Endothelial cell of umbilical vein (primary cell): Measurements from ENCODE around the gene MYO1H. TPM values are rescaled to one million over a fixed set of nuclear protein-coding genes. Genes with fewer than 3 reads are reported as not detected.

Source experiments
- BruUV-seq: library from RNA; stranded (reverse); fragments of 400-500 nt; replicated peaks from 2 replicates; lab custom pipeline; 2021; lab: Mats Ljungman, UMichigan
- CTCF ChIA-PET: fragments of 300-600, 350-600 bp; sonication (Branson Sonifier 250); formaldehyde crosslinking; loops from one replicate; lab custom pipeline; 2021; ENCODE audit warnings: antibody characterized with exemption, inconsistent platforms; lab: Charles Lee
- POLR2A ChIA-PET: fragments of 300-600, 350-600 bp; sonication (Branson Sonifier 250); formaldehyde crosslinking; loops from one replicate; lab custom pipeline; 2021; ENCODE audit warnings: antibody characterized with exemption, inconsistent platforms; lab: Charles Lee
- DNase-seq: peaks from one replicate; pipeline ENCODE4 v3.0.0-alpha.2; 2011; ENCODE audit warnings: low read depth, low spot score
- FAIRE-seq: peaks from 2 replicates; lab custom pipeline; 2011; peaks lifted over from hg19 to GRCh38; lab: Jason Lieb, UNC
- H2AFZ ChIP-seq: 2 replicates; pipeline ENCODE4 v1.6.0; 2012; ENCODE audit warnings: low read depth, low read length, control low read depth, inconsistent platforms
- H3K27ac ChIP-seq: 2 replicates; pipeline ENCODE4 v1.5.1; 2011; ENCODE audit warnings: low read depth, mild to moderate bottlenecking, control low read depth, low read length, moderate library complexity; ENCODE audit not compliant: insufficient read depth
- H3K27me3 ChIP-seq, 2 experiments: 2 replicates each; pipeline versions ENCODE4 v1.6.0 to v1.6.1; 2011; ENCODE audit warnings: low read length in 2 of 2, mixed read lengths in 1 of 2; ENCODE audit not compliant: control insufficient read depth in 2 of 2, insufficient read depth in 2 of 2
- H3K36me3 ChIP-seq, 2 experiments: 2 replicates in 1 of 2; 3 replicates in 1 of 2; pipeline ENCODE4 v1.5.1; 2011; ENCODE audit warnings: low read length in 2 of 2, mild to moderate bottlenecking in 1 of 2, moderate library complexity in 1 of 2; ENCODE audit not compliant: control insufficient read depth in 2 of 2, insufficient read depth in 2 of 2; ENCODE audit errors: extremely low read depth in 1 of 2
- H3K4me1 ChIP-seq: 3 replicates; pipeline ENCODE4 v1.5.1; 2011; ENCODE audit warnings: mild to moderate bottlenecking, low read length; ENCODE audit not compliant: control insufficient read depth, insufficient read depth; ENCODE audit errors: extremely low read depth
- H3K4me2 ChIP-seq: 2 replicates; pipeline ENCODE4 v1.6.1; 2011; ENCODE audit warnings: low read length, control low read depth, mixed read lengths; ENCODE audit not compliant: insufficient read depth
- H3K4me3 ChIP-seq, 3 experiments: fragments of 200-600 bp in 1 of 3; sonication (generic), shearing (Covaris generic) in 1 of 3; replicated peaks in 1 of 3; 2 replicates each; pipeline ENCODE4 v1.5.1; 2011 to 2016; ENCODE audit warnings: control low read depth in 3 of 3, low read length in 3 of 3, mild to moderate bottlenecking in 2 of 3, inconsistent platforms in 1 of 3, low read depth in 1 of 3, moderate library complexity in 1 of 3; ENCODE audit not compliant: insufficient read depth in 1 of 3
- H3K79me2 ChIP-seq: 2 replicates; pipeline ENCODE4 v1.6.0; 2012; ENCODE audit warnings: low read length, inconsistent platforms; ENCODE audit not compliant: control insufficient read depth, insufficient read depth
- H3K9ac ChIP-seq: replicated peaks from 2 replicates; pipeline ENCODE3; 2011; ENCODE audit warnings: low read length, control low read depth; ENCODE audit not compliant: insufficient read depth; ENCODE audit errors: extremely low read depth
- H3K9me1 ChIP-seq: replicated peaks from 3 replicates; pipeline ENCODE4 v1.6.0; 2011; ENCODE audit warnings: mild to moderate bottlenecking, low read length; ENCODE audit not compliant: control insufficient read depth, insufficient read depth; ENCODE audit errors: extremely low read depth
- H3K9me3 ChIP-seq: replicated peaks from 2 replicates; pipeline ENCODE4 v1.5.1; 2012; ENCODE audit warnings: low read length, inconsistent platforms; ENCODE audit not compliant: control insufficient read depth, insufficient read depth
- H4K20me1 ChIP-seq: replicated peaks from 2 replicates; pipeline ENCODE3; 2011; ENCODE audit warnings: mild to moderate bottlenecking, low read length; ENCODE audit not compliant: control insufficient read depth, insufficient read depth; ENCODE audit errors: extremely low read depth
- FOS ChIP-seq: IDR thresholded peaks from 2 replicates; pipeline ENCODE4 v1.6.1; 2011; ENCODE audit warnings: mild to moderate bottlenecking, low read length, moderate library complexity, borderline replicate concordance; ENCODE audit not compliant: insufficient read depth
- GATA2 ChIP-seq: IDR thresholded peaks from 2 replicates; pipeline ENCODE4 v1.7.0; 2011; ENCODE audit warnings: low read depth, mild to moderate bottlenecking, moderate library complexity, mixed read lengths, low read length; ENCODE audit not compliant: insufficient read length, insufficient read depth
- POLR2A ChIP-seq: IDR thresholded peaks from 2 replicates; pipeline ENCODE4 v1.6.1; 2012; ENCODE audit warnings: low read depth, mild to moderate bottlenecking, control low read depth, low read length
- POLR2AphosphoS5 ChIP-seq: IDR thresholded peaks from 2 replicates; pipeline ENCODE4 v1.6.1; 2012; ENCODE audit warnings: low read depth, mild to moderate bottlenecking, control low read depth, low read length, moderate library complexity; ENCODE audit not compliant: insufficient read depth
- dilution Hi-C: fragments of 300-500 bp; cut with MboI; formaldehyde crosslinking; loops from one replicate; pipeline ENCODE4 v1.15.0; 2019; ENCODE audit warnings: low sequenced_read_pairs; ENCODE audit not compliant: extremely low pct_ligation_motif_present
- intact Hi-C: fragments of 100-400 bp; cut with micrococcal nuclease; formaldehyde crosslinking; loops from one replicate; pipeline ENCODE4 v1.10.0; 2022
- polyA plus RNA-seq, 4 experiments: library from polyadenylated mRNA; depleted of rRNA in 3 of 4; stranded (reverse) in 3 of 4; unstranded in 1 of 4; fragments of >200 nt; gene quantifications; 2 replicates each; pipeline versions ENCODE4 v1.2.1 to v1.2.3, GENCODE V29; 2011 to 2012; ENCODE audit warnings: missing spikeins in 1 of 4
- total RNA-seq: library from RNA; stranded (reverse); gene quantifications from 2 replicates; pipeline ENCODE4 v1.2.3, GENCODE V29; 2021
- TF ChIP-seq, protein P1 (sequence below), 2 donors: IDR thresholded peaks; 1 replicate in 1 of 2; 2 replicates in 1 of 2; pipeline ENCODE4 v1.5.1; 2011; ENCODE audit warnings: low read length in 2 of 2, mild to moderate bottlenecking in 2 of 2, moderate library complexity in 2 of 2, control low read depth in 1 of 2, inconsistent platforms in 1 of 2, low read depth in 1 of 2; ENCODE audit not compliant: insufficient read depth in 1 of 2; ENCODE audit errors: extremely low read depth in 1 of 2
- TF ChIP-seq, protein P2 (sequence below): IDR thresholded peaks from 2 replicates; pipeline ENCODE4 v1.6.1; 2011; ENCODE audit not compliant: insufficient read depth, insufficient read length

MYO1H gene
- total and polyA plus RNA-seq, 2 donors (not counting 3 experiments of a cell fraction or from before 2014, with no cell fraction given) = not detected

DNA sequence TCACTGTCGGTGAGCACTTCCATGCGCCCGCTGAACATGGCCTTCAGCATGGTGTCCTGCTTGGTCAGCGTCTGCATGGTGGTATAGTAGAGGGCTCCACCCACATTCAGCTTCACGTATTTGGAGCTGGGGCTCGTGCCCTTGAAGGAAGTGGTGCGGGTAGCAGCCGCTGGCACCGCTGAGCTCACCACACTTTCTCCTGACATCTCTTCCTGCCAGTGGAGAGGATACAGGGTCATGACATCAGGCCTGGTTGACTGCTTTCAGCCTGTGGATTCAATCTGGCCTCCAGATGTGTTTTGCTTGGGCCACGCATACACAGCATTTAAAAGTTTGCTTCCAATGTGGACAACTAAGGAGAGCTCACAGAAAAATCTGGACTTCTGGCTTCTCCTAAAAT is 121.8 kb downstream of the MYO1H start:
- ChIA-PET CTCF (interaction anchor here (1.7 to 10.1 kb wide), 3 partner anchors 12 to 41 kb away, joined by 6 to 91 read pairs (median 6); no protein-coding TSS in a partner anchor), POLR2A (interaction anchor here (0.6 kb wide), 1 partner anchor 491 kb away, joined by 3 read pairs; no protein-coding TSS in a partner anchor)
- Histone ChIP-seq H3K9me3 (no peaks in the 10 kb centered on the region), H3K9ac (no peak overlapping the region), H3K4me1 (peaks cover 18% of the 10 kb centered on the region), H3K9me1 (no peaks in the 10 kb centered on the region), H3K4me2 (no peak overlapping the region), H3K36me3 (peaks cover 5 to 25% of the 10 kb centered on the region in 2 experiments), H2AFZ (no peak overlapping the region), H4K20me1 (peaks cover 3% of the 10 kb centered on the region), H3K27ac (no peak overlapping the region), H3K79me2 (peaks cover 96% of the 10 kb centered on the region), H3K27me3 (no peaks in the 10 kb centered on the region), H3K4me3 (no peak overlapping the region)
- intact Hi-C loops = no loop called here
- dilution Hi-C loops = no loop called here
- DNase-seq (no peak), FAIRE-seq (no peak)
- TF ChIP-seq, protein P1, sequence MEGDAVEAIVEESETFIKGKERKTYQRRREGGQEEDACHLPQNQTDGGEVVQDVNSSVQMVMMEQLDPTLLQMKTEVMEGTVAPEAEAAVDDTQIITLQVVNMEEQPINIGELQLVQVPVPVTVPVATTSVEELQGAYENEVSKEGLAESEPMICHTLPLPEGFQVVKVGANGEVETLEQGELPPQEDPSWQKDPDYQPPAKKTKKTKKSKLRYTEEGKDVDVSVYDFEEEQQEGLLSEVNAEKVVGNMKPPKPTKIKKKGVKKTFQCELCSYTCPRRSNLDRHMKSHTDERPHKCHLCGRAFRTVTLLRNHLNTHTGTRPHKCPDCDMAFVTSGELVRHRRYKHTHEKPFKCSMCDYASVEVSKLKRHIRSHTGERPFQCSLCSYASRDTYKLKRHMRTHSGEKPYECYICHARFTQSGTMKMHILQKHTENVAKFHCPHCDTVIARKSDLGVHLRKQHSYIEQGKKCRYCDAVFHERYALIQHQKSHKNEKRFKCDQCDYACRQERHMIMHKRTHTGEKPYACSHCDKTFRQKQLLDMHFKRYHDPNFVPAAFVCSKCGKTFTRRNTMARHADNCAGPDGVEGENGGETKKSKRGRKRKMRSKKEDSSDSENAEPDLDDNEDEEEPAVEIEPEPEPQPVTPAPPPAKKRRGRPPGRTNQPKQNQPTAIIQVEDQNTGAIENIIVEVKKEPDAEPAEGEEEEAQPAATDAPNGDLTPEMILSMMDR (IDR thresholded peaks at IDR 0.05; ENCODE audit: extremely low read depth in 1 of 2, insufficient read depth in 1 of 2, low read depth in 1 of 2, low read length in 2 of 2) = no peak
- TF ChIP-seq, protein P2, sequence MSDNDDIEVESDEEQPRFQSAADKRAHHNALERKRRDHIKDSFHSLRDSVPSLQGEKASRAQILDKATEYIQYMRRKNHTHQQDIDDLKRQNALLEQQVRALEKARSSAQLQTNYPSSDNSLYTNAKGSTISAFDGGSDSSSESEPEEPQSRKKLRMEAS = no peak
- TF ChIP-seq POLR2AphosphoS5 = no peak
- no peak for TF ChIP-seq FOS
- TF ChIP-seq GATA2 = no peak
- TF ChIP-seq POLR2A = no peak
- no TSS peak for BruUV-seq
